ENCODE data around the gene SLAMF9.

GRCh38 chr1:159924791-159925718 lies 29.0 kb downstream of the SLAMF9 start, which contains the start of gene TAGLN2:
- no peak for TF ChIP-seq EP300 (IDR thresholded peaks at IDR 0.05; ENCODE audit: borderline replicate concordance)
- no peak for TF ChIP-seq REST (IDR thresholded peaks at IDR 0.05; ENCODE audit: low read depth)
- TF ChIP-seq FOXM1 (IDR thresholded peaks at IDR 0.05; ENCODE audit: borderline replicate concordance, low read depth) = peak; percentile 18
- no peak for TF ChIP-seq CREB1 (IDR thresholded peaks at IDR 0.05; ENCODE audit: low read depth)
- 0 out of 2 replicates have a peak, but pooled peaks have one; percentile 20 for TF ChIP-seq YY1 (IDR thresholded peaks at IDR 0.05; ENCODE audit: low read depth)
- TF ChIP-seq RAD21 (IDR thresholded peaks at IDR 0.05; ENCODE audit: low read depth) = no peak
- peak; percentile 86; the same call in 1 of the 2 replicates for TF ChIP-seq TAF1 (IDR thresholded peaks at IDR 0.05; ENCODE audit: low read depth)
- peak; percentile 98 for TF ChIP-seq MAX (IDR thresholded peaks at IDR 0.05)
- no peak for TF ChIP-seq CEBPB (IDR thresholded peaks at IDR 0.05)
- peak; percentile 10; the same call in 1 of the 2 replicates for TF ChIP-seq NFIC (IDR thresholded peaks at IDR 0.05)

Data from Ishikawa (cell line).